H7 (cell line): ENCODE data around the gene PDPN. TPM values are rescaled to one million over a fixed set of nuclear protein-coding genes. Genes with fewer than 3 reads are reported as not detected.

Experiments used
- DNase-seq: peaks from one replicate; pipeline ENCODE4 v3.0.0; 2012
- H3K27me3 ChIP-seq: 2 replicates; pipeline ENCODE4 v1.6.0; 2011; ENCODE audit warnings: mild to moderate bottlenecking, low read length; ENCODE audit not compliant: control insufficient read depth, insufficient read depth
- H3K36me3 ChIP-seq: replicated peaks from 2 replicates; pipeline ENCODE4 v1.5.1; 2011; ENCODE audit warnings: low read length; ENCODE audit not compliant: control insufficient read depth, insufficient read depth
- H3K4me3 ChIP-seq: 2 replicates; pipeline ENCODE4 v1.5.1; 2011; ENCODE audit warnings: low read depth, mild to moderate bottlenecking, control low read depth, low read length, moderate library complexity; ENCODE audit not compliant: insufficient read depth
- total RNA-seq: library from RNA; depleted of rRNA; stranded (reverse); fragments of >200 nt; shearing (Covaris generic); gene quantifications from 2 replicates; pipeline ENCODE4 v1.2.3, GENCODE V29; 2014; rRNA removed

The PDPN gene
- total RNA-seq, 1 experiment from 2014 or later: 103 TPM

DNA sequence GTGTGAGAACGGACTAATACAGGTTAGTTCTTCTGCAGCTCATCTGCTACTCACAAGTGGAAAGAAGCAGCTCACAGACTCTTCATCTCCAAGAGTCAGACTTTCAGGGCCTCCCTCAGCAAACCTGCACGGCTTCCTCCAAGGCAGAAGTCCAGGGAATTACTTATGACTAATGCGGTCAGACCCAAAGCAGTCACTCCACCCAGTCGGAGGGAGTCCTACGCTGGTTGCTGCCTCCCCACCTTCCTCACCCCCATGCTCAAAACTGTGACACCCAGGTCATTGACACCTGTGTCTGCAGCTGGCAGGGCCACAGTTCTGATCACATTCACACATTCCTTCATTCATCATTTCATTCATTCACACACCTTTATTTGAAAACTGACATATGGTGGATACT lies 77.9 kb downstream of the PDPN start:
- no peak for DNase-seq
- Histone ChIP-seq H3K4me3 (no peak overlapping the region), H3K27me3 (no peaks in the 10 kb centered on the region; the same call in 1 of the 2 replicates), H3K36me3 (no peaks in the 10 kb centered on the region)

DNA sequence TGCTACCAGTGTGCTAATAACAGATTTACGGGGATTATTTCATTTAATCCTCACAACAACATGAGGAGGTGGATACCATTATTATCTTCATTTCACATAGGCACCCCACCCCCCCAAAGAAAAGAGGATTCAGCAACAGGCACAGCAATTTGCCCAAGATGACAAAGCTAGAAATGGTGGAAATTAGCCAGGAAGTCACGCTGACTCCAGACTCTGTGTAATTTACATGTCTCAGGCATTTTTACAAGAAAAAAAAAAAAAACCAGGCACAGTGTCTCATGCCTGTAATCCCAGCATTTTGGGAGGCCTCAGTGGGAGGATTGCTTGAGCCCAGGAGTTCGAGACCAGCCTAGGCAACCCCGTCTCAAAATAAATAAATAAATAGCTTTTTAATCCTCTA lies 78.9 kb downstream of the PDPN start:
- no peak for DNase-seq

GRCh38 chr1:13663969-13664368 lies 80.3 kb downstream of the PDPN start:
- no peak for DNase-seq
- no peak overlapping the region for H3K4me3 ChIP-seq
- H3K36me3 ChIP-seq: no peaks in the 10 kb centered on the region

More for the DNA sequence above, 78.9 kb downstream of the PDPN start:
- H3K36me3 ChIP-seq: no peaks in the 10 kb centered on the region
- H3K27me3 ChIP-seq: no peaks in the 10 kb centered on the region; the same call in 1 of the 2 replicates
- H3K4me3 ChIP-seq: no peak overlapping the region

GRCh38 chr1:13664451-13664850 lies 80.8 kb downstream of the PDPN start:
- Histone ChIP-seq H3K36me3 (no peaks in the 10 kb centered on the region), H3K27me3 (no peaks in the 10 kb centered on the region; the same call in 1 of the 2 replicates), H3K4me3 (no peak overlapping the region)
- no peak for DNase-seq

More at GRCh38 chr1:13663969-13664368, 80.3 kb downstream of the PDPN start:
- H3K27me3 ChIP-seq: no peaks in the 10 kb centered on the region; the same call in 1 of the 2 replicates

DNA sequence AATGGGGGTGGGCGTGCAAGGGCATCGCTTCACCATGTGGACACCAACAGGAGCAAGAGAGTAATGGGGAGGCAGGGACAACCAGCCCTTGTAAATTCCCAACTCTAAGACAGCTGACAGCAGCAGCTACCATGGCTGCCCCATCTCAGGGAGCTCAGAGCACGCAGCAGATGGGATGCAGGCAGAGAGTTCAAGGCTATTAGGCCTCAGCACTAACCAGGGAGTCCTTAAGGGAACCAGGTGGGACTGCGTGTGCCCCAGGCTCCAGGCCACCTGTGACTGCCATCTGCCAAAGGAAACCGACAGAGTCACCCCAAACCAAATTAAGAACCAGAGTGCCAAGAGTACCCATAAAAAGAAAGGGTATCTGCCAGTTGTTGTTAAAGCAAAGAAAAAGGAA lies 82.7 kb downstream of the PDPN start:
- no peak for DNase-seq
- no peaks in the 10 kb centered on the region for H3K36me3 ChIP-seq
- no peaks in the 10 kb centered on the region; the same call in 1 of the 2 replicates for H3K27me3 ChIP-seq
- no peak overlapping the region for H3K4me3 ChIP-seq

Other genes with a start within 250 kb of the PDPN start
- not detected in 2 replicates for gene PRAMEF14, start 236.7 kb upstream of the PDPN start, total RNA-seq
- gene PRAMEF19, start 211.9 kb upstream of the PDPN start, total RNA-seq: not detected in 2 replicates
- gene PRAMEF17, start 194.2 kb upstream of the PDPN start, total RNA-seq: not detected in 2 replicates
- not detected in 2 replicates for gene PRAMEF20, start 173.4 kb upstream of the PDPN start, total RNA-seq
- 0.28 TPM in 1 of 2 replicates, not detected in the other for gene LRRC38, start 69.8 kb upstream of the PDPN start, total RNA-seq
- 8.6 and 15.2 TPM in 2 replicates for gene PRDM2, start 116.4 kb downstream of the PDPN start, total RNA-seq